Stimulated activated CD4-positive, alpha-beta T cell treated with anti-CD3 and anti-CD28 coated beads, Interleukin-12 subunit alpha, Interleukin-12 subunit beta, amount 100 ng/mL, for 24 hours (primary cell): ENCODE results near the gene FZD7.

Experiments
- DNase-seq, 2 experiments: peaks; one replicate each; pipeline ENCODE4 v3.0.0-alpha.2; 2020; ENCODE audit warnings: low read depth in 2 of 2

FZD7 gene

GRCh38 chr2:202067589-202067988 is 33.9 kb downstream of the FZD7 start:
- no peak for DNase-seq

GRCh38 chr2:202069170-202070067 is 35.8 kb downstream of the FZD7 start:
- no peak for DNase-seq

- no peak for DNase-seq
These were observed 37.5 kb downstream of the FZD7 start for GRCh38 chr2:202071107-202071506.

- no peak for DNase-seq
These were observed 38.6 kb downstream of the FZD7 start for GRCh38 chr2:202072226-202072625.

GRCh38 chr2:202072737-202073401 is 39.2 kb downstream of the FZD7 start, which contains the start of gene KIAA2012:
Gene KIAA2012, plus strand, starts transcription at chr2:202073255. Its CDS starts 373 bp downstream, at chr2:202073628.
- no peak for DNase-seq

- DNase-seq, result no peak
These were observed 40.7 kb downstream of the FZD7 start for GRCh38 chr2:202074324-202074723.

GRCh38 chr2:202079310-202079709 is 45.7 kb downstream of the FZD7 start:
- DNase-seq, result no peak

GRCh38 chr2:202084265-202084664 is 50.6 kb downstream of the FZD7 start:
- no peak for DNase-seq
